Glomerular visceral epithelial cell (primary cell): ENCODE results near the gene TSHZ3.
A peak's percentile ranks its signal among the peaks of the same experiment; 100 is the strongest.

Experiments
- DNase-seq: peaks from one replicate; pipeline ENCODE4 v3.0.0-alpha.2; 2016; ENCODE audit errors: extremely low spot score

The TSHZ3 gene

GRCh38 chr19:31263328-31263727, 85.9 kb downstream of the TSHZ3 start:
- DNase-seq, result no peak

- DNase-seq, result no peak
These were observed 86.5 kb downstream of the TSHZ3 start for GRCh38 chr19:31262725-31263191.

GRCh38 chr19:31261603-31262212, 87.5 kb downstream of the TSHZ3 start:
- no peak for DNase-seq

- no peak for DNase-seq
These were observed 88.1 kb downstream of the TSHZ3 start for GRCh38 chr19:31261019-31261602.

- DNase-seq, result no peak
These were observed 88.9 kb downstream of the TSHZ3 start for GRCh38 chr19:31260171-31260933.

GRCh38 chr19:31258211-31259052, 90.8 kb downstream of the TSHZ3 start:
- no peak for DNase-seq

- no peak for DNase-seq
These were observed 91.7 kb downstream of the TSHZ3 start for GRCh38 chr19:31257426-31258130.

GRCh38 chr19:31257025-31257424, 92.2 kb downstream of the TSHZ3 start:
- DNase-seq, result no peak

- no peak for DNase-seq
These were observed 92.7 kb downstream of the TSHZ3 start for GRCh38 chr19:31256593-31256960.

GRCh38 chr19:31255831-31256592, 93.2 kb downstream of the TSHZ3 start:
- DNase-seq, result no peak

- no peak for DNase-seq
These were observed 93.9 kb downstream of the TSHZ3 start for GRCh38 chr19:31255174-31255799.

- DNase-seq, result no peak
These were observed 94.6 kb downstream of the TSHZ3 start for GRCh38 chr19:31254611-31255010.

GRCh38 chr19:31254180-31254551, 95.1 kb downstream of the TSHZ3 start:
- peak; percentile 27 for DNase-seq

- DNase-seq, result no peak
These were observed 95.6 kb downstream of the TSHZ3 start for GRCh38 chr19:31253526-31254179.

GRCh38 chr19:31252441-31252840, 96.8 kb downstream of the TSHZ3 start:
- no peak for DNase-seq

- no peak for DNase-seq
These were observed 100.0 kb downstream of the TSHZ3 start for GRCh38 chr19:31249217-31249616.

- DNase-seq, result no peak
These were observed 113.4 kb downstream of the TSHZ3 start for GRCh38 chr19:31235806-31236205.

- DNase-seq, result no peak
These were observed 115.9 kb downstream of the TSHZ3 start for GRCh38 chr19:31233295-31233800.

- DNase-seq, result no peak
These were observed 116.4 kb downstream of the TSHZ3 start for GRCh38 chr19:31232871-31233270.

- no peak for DNase-seq
These were observed 117.1 kb downstream of the TSHZ3 start for GRCh38 chr19:31232180-31232579.
